ENCODE measurements around the gene TACR2.

Gene TACR2

GRCh38 chr10:69417542-69417941 lies 824 bp upstream of the TACR2 start:
- DNase-seq, result no peak

- DNase-seq, result no peak
Measured at GRCh38 chr10:69415951-69416350, 767 bp downstream of the TACR2 start.

- DNase-seq, result no peak
Measured at GRCh38 chr10:69415049-69415448, 1.7 kb downstream of the TACR2 start.

GRCh38 chr10:69414036-69415018 lies 2.4 kb downstream of the TACR2 start:
- no peak for DNase-seq

- peak; percentile 67 for DNase-seq
Measured at GRCh38 chr10:69413221-69413865, 3.4 kb downstream of the TACR2 start.

- DNase-seq, result no peak
Measured at GRCh38 chr10:69412232-69412790, 4.4 kb downstream of the TACR2 start.

- no peak for DNase-seq
Measured at GRCh38 chr10:69411476-69411875, 5.2 kb downstream of the TACR2 start.

GRCh38 chr10:69410487-69410886 lies 6.2 kb downstream of the TACR2 start:
- DNase-seq, result no peak

GRCh38 chr10:69409968-69410367 lies 6.8 kb downstream of the TACR2 start:
- no peak for DNase-seq

GRCh38 chr10:69409176-69409495 lies 7.6 kb downstream of the TACR2 start:
- DNase-seq, result no peak

- peak; percentile 88 for DNase-seq
Measured at GRCh38 chr10:69408318-69409175, 8.2 kb downstream of the TACR2 start.

GRCh38 chr10:69407621-69408301 lies 9.0 kb downstream of the TACR2 start:
- DNase-seq, result no peak

- no peak for DNase-seq
Measured at GRCh38 chr10:69406816-69407580, 9.7 kb downstream of the TACR2 start.

GRCh38 chr10:69406302-69406811 lies 10.4 kb downstream of the TACR2 start:
- no peak for DNase-seq

- no peak for DNase-seq
Measured at GRCh38 chr10:69405221-69405620, 11.5 kb downstream of the TACR2 start.

- DNase-seq, result no peak
Measured at GRCh38 chr10:69404786-69405185, 11.9 kb downstream of the TACR2 start.

GRCh38 chr10:69403519-69403918 lies 13.2 kb downstream of the TACR2 start:
- peak; percentile 40 for DNase-seq

GRCh38 chr10:69403066-69403465 lies 13.7 kb downstream of the TACR2 start:
- DNase-seq, result no peak

GRCh38 chr10:69402386-69402785 lies 14.3 kb downstream of the TACR2 start:
- DNase-seq, result no peak

- DNase-seq, result no peak
Measured at GRCh38 chr10:69401416-69401815, 15.3 kb downstream of the TACR2 start.

- DNase-seq, result no peak
Measured at GRCh38 chr10:69400936-69401335, 15.8 kb downstream of the TACR2 start.

Data from amniotic stem cell (primary cell).